Upper lobe of left lung (tissue), 6 donors: ENCODE data around the gene ABCA12. TPM values are rescaled to one million over a fixed set of nuclear protein-coding genes. Genes with fewer than 3 reads are reported as not detected.

Experiments
- ATAC-seq, 2 donors: fragments of 200-7000 bp; cut with Tn5 transposase; one replicate each; pipeline ENCODE4 v1.9.1; 2022; ENCODE audit warnings: mild to moderate bottlenecking in 2 of 2, moderate library complexity in 2 of 2; ENCODE audit not compliant: low FRiP score in 2 of 2
- DNase-seq, 2 donors: peaks; one replicate each; pipeline ENCODE4 v3.0.0-alpha.2; 2019 to 2020
- H3K27ac ChIP-seq, 4 donors: fragments of 200-600 bp; sonication (generic); one replicate each; pipeline ENCODE4 v1.5.1; 2016 to 2019
- H3K27me3 ChIP-seq, 4 donors: fragments of 200-600 bp; sonication (generic); one replicate each; pipeline ENCODE4 v1.5.1; 2017 to 2019
- H3K36me3 ChIP-seq, 4 donors: fragments of 200-600 bp; sonication (generic); one replicate each; pipeline ENCODE4 v1.5.1; 2016 to 2019
- H3K4me1 ChIP-seq, 4 donors: fragments of 200-600 bp; sonication (generic); one replicate each; pipeline ENCODE4 v1.5.1; 2018 to 2019
- H3K4me3 ChIP-seq, 4 donors: fragments of 200-600 bp; sonication (generic); one replicate each; pipeline ENCODE4 v1.5.1; 2017 to 2019; ENCODE audit warnings: mild to moderate bottlenecking in 2 of 4, moderate library complexity in 1 of 4
- H3K9me3 ChIP-seq, 4 donors: fragments of 200-600 bp; sonication (generic); one replicate each; pipeline ENCODE4 v1.5.1; 2018 to 2019
- CTCF ChIP-seq, 6 experiments: fragments of 450-650 bp in 4 of 6; fragments of 200-600 bp in 2 of 6; sonication (generic) in 2 of 6; IDR thresholded peaks; one replicate each; pipeline ENCODE4 v1.5.1; 2016 to 2019; ENCODE audit warnings: antibody characterized with exemption in 6 of 6
- EP300 ChIP-seq, 4 donors: sonication (generic); formaldehyde crosslinking; IDR thresholded peaks; one replicate each; pipeline ENCODE4 v1.5.1; 2017; ENCODE audit warnings: antibody characterized with exemption in 4 of 4, control low read depth in 2 of 4
- POLR2A ChIP-seq, 4 donors: fragments of 450-650 bp; IDR thresholded peaks; one replicate each; pipeline ENCODE4 v1.5.1; 2016 to 2017; ENCODE audit warnings: antibody characterized with exemption in 4 of 4, mild to moderate bottlenecking in 2 of 4
- POLR2AphosphoS5 ChIP-seq, 2 donors: sonication (generic); formaldehyde crosslinking; IDR thresholded peaks; one replicate each; pipeline ENCODE4 v1.5.1; 2017; ENCODE audit warnings: antibody characterized with exemption in 2 of 2
- WGBS, 2 donors: methylation state at CpG; one replicate each; pipeline ENCODE4 v1.1.5; 2017 to 2018; 5-methylcytosine and 5-hydroxymethylcytosine counted together
- total RNA-seq, 6 donors: library from RNA; depleted of rRNA in 4 of 6; stranded (reverse); fragments of >200 nt in 4 of 6; gene quantifications; one replicate each; pipeline versions ENCODE4 v1.1.0 to v1.2.1, GENCODE V29; 2016 to 2021
- donor health status: DM: no; HTN: no; CAD: no; lungs with moderate emphysema.
- donor health status: DM: no; HTN: yes; CAD: no; lungs with severe emphysema.

ABCA12 gene
- total RNA-seq, 6 donors from 2014 or later: 0.03 to 0.44 (median 0.10) TPM; not detected in 3

- DNase-seq: no peak
- Histone ChIP-seq H3K4me1 (no peaks in the 10 kb centered on the region), H3K4me3 (no peak overlapping the region), H3K27ac (no peak overlapping the region), H3K36me3 (no peaks in the 10 kb centered on the region), H3K27me3 (no peaks in the 10 kb centered on the region), H3K9me3 (no peaks in the 10 kb centered on the region)
- no peak for TF ChIP-seq POLR2A (IDR thresholded peaks at IDR 0.05)
- no peak for TF ChIP-seq EP300 (IDR thresholded peaks at IDR 0.05)
- TF ChIP-seq POLR2AphosphoS5 (IDR thresholded peaks at IDR 0.05): no peak
- no peak for TF ChIP-seq CTCF (IDR thresholded peaks at IDR 0.05)
- WGBS, 2 donors: 89 to 100% methylated on average over 1 of the region's 1 CpG
- ATAC-seq: no peak
These were observed 11.5 kb upstream of the ABCA12 start for GRCh38 chr2:215149894-215150293.

GRCh38 chr2:215149486-215149885 lies 11.1 kb upstream of the ABCA12 start:
- no peaks in the 10 kb centered on the region for H3K27me3 ChIP-seq
- no peaks in the 10 kb centered on the region for H3K36me3 ChIP-seq
- TF ChIP-seq POLR2AphosphoS5 (IDR thresholded peaks at IDR 0.05): no peak
- no peak for TF ChIP-seq CTCF (IDR thresholded peaks at IDR 0.05)
- TF ChIP-seq EP300 (IDR thresholded peaks at IDR 0.05): no peak
- TF ChIP-seq POLR2A (IDR thresholded peaks at IDR 0.05): no peak
- no peak for DNase-seq
- H3K9me3 ChIP-seq: no peaks in the 10 kb centered on the region
- 30 to 33% methylated on average over 1 of the region's 1 CpG for WGBS, 2 donors
- H3K27ac ChIP-seq: no peak overlapping the region
- no peak overlapping the region for H3K4me3 ChIP-seq
- no peak for ATAC-seq
- no peaks in the 10 kb centered on the region for H3K4me1 ChIP-seq

- Histone ChIP-seq H3K36me3 (no peaks in the 10 kb centered on the region), H3K9me3 (no peaks in the 10 kb centered on the region), H3K4me1 (no peaks in the 10 kb centered on the region), H3K27ac (no peak overlapping the region), H3K4me3 (no peak overlapping the region), H3K27me3 (no peaks in the 10 kb centered on the region)
- WGBS, 2 donors: 89 to 92% methylated on average over 2 of the region's 2 CpGs
- DNase-seq (no peak), ATAC-seq (no peak)
- TF ChIP-seq POLR2AphosphoS5 (IDR thresholded peaks at IDR 0.05) (no peak), POLR2A (IDR thresholded peaks at IDR 0.05) (no peak), EP300 (IDR thresholded peaks at IDR 0.05) (no peak), CTCF (IDR thresholded peaks at IDR 0.05) (no peak)
These were observed 10.6 kb upstream of the ABCA12 start for GRCh38 chr2:215149060-215149459.

GRCh38 chr2:215145611-215146010 lies 7.2 kb upstream of the ABCA12 start:
- H3K4me3 ChIP-seq: no peak overlapping the region
- H3K36me3 ChIP-seq: no peaks in the 10 kb centered on the region
- no peaks in the 10 kb centered on the region for H3K27me3 ChIP-seq
- WGBS, 2 donors: 26 to 48% methylated on average over 3 of the region's 3 CpGs
- DNase-seq (no peak), ATAC-seq (no peak)
- no peaks in the 10 kb centered on the region for H3K4me1 ChIP-seq
- TF ChIP-seq POLR2AphosphoS5 (IDR thresholded peaks at IDR 0.05): no peak
- TF ChIP-seq EP300 (IDR thresholded peaks at IDR 0.05): no peak
- no peak for TF ChIP-seq CTCF (IDR thresholded peaks at IDR 0.05)
- no peak for TF ChIP-seq POLR2A (IDR thresholded peaks at IDR 0.05)
- H3K27ac ChIP-seq: no peak overlapping the region
- H3K9me3 ChIP-seq: no peaks in the 10 kb centered on the region

GRCh38 chr2:215144106-215144875 lies 5.9 kb upstream of the ABCA12 start:
- no peak for DNase-seq
- TF ChIP-seq POLR2A (IDR thresholded peaks at IDR 0.05) (no peak), POLR2AphosphoS5 (IDR thresholded peaks at IDR 0.05) (no peak), EP300 (IDR thresholded peaks at IDR 0.05) (no peak), CTCF (IDR thresholded peaks at IDR 0.05) (no peak)
- H3K4me1 ChIP-seq: no peaks in the 10 kb centered on the region
- WGBS, 2 donors: 83 to 88% methylated on average over 5 of the region's 5 CpGs
- no peak overlapping the region for H3K27ac ChIP-seq
- ATAC-seq: no peak
- no peak overlapping the region for H3K4me3 ChIP-seq
- H3K27me3 ChIP-seq: no peaks in the 10 kb centered on the region
- no peaks in the 10 kb centered on the region for H3K36me3 ChIP-seq
- H3K9me3 ChIP-seq: no peaks in the 10 kb centered on the region
